ENCODE results near the gene SERPINB1. TPM values are rescaled to one million over a fixed set of nuclear protein-coding genes. Genes with fewer than 3 reads are reported as not detected.
A peak's percentile ranks its signal among the peaks of the same experiment; 100 is the strongest.

SERPINB1 gene
- total RNA-seq, 1 donor from 2014 or later, result 61.6 TPM

DNA sequence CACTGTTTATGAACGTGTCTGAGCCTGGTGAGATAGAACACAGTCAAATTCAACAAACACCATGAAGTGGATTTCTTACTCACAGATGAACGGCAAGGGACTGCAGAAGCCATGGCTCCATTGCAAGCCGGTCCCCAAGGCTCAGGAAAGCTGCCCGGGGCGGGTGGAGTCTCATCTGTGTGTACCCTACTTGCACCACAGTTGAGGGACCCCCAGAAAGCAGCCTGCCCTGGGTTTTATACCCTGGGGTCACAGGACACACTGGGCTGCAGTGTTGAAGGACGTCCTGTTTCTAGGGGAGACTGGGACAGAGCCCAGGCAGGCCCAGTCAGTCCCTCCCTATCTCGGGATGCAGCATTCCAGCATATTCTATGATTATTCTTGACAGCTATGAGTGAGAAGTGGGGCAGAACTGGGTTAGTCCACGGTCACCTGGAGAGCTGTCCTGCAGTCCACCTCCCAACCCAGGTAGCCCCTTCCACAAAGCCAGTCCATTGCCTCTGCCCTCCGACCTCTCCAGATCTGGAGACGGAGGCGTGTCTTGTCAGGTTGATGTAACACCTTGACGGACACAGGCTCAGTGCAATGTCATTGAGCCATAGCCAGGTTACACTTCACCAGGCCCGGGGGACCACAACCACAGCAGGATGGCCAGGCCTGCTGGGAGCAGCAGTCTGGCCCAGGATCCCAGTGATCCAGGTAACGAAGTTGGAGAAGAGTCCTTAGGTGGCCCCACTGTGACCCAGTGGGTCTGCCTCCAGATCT, 40.9 kb downstream of the SERPINB1 start:
- Mint-ChIP-seq H3K27me3 (no peaks in the 10 kb centered on the region), H3K36me3 (ENCODE audit: insufficient read depth) (peaks cover 3% of the 10 kb centered on the region), H3K4me3 (ENCODE audit: low read depth) (no peak overlapping the region), H3K9me3 (ENCODE audit: low read depth) (no peaks in the 10 kb centered on the region), H3K4me1 (ENCODE audit: low read depth) (peaks cover 13% of the 10 kb centered on the region), H3K27ac (peak overlapping the region; percentile 73)
- DNase-seq (ENCODE audit: low spot score, unreplicated experiment), result no peak
- TF ChIP-seq, protein P1, sequence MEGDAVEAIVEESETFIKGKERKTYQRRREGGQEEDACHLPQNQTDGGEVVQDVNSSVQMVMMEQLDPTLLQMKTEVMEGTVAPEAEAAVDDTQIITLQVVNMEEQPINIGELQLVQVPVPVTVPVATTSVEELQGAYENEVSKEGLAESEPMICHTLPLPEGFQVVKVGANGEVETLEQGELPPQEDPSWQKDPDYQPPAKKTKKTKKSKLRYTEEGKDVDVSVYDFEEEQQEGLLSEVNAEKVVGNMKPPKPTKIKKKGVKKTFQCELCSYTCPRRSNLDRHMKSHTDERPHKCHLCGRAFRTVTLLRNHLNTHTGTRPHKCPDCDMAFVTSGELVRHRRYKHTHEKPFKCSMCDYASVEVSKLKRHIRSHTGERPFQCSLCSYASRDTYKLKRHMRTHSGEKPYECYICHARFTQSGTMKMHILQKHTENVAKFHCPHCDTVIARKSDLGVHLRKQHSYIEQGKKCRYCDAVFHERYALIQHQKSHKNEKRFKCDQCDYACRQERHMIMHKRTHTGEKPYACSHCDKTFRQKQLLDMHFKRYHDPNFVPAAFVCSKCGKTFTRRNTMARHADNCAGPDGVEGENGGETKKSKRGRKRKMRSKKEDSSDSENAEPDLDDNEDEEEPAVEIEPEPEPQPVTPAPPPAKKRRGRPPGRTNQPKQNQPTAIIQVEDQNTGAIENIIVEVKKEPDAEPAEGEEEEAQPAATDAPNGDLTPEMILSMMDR (IDR thresholded peaks at IDR 0.05; ENCODE audit: unreplicated experiment), result no peak

DNA sequence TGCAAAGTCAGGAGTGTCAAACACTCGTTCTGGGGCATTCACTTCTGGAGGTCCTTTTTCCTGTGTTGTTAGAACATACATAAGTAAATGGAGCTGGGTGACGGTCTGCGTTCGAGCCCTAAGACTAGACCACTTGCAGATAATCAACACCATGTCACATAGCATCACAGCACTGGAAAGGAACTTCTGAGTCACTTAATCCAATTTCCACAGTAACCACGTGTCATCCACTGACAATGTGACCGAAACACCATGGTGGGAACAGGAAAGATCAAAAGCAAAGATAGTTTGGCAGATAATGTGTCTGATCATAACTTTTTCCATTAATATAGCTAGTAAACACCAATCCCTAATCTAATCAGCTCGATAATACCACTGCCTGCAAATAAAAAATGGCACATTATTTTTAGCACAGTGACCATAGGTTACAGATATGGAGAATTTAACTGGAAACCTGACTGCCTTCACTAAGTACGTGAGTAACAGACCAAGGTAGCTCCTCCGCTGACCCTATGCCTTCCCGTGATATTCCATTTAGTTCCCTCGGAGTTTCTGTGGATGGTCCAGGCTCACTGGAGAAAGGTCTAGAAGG, 41.6 kb downstream of the SERPINB1 start:
- H3K27ac Mint-ChIP-seq, result peak overlapping the region; percentile 73
- no peak overlapping the region for H3K4me3 Mint-ChIP-seq (ENCODE audit: low read depth)
- peaks cover 13% of the 10 kb centered on the region for H3K4me1 Mint-ChIP-seq (ENCODE audit: low read depth)

DNA sequence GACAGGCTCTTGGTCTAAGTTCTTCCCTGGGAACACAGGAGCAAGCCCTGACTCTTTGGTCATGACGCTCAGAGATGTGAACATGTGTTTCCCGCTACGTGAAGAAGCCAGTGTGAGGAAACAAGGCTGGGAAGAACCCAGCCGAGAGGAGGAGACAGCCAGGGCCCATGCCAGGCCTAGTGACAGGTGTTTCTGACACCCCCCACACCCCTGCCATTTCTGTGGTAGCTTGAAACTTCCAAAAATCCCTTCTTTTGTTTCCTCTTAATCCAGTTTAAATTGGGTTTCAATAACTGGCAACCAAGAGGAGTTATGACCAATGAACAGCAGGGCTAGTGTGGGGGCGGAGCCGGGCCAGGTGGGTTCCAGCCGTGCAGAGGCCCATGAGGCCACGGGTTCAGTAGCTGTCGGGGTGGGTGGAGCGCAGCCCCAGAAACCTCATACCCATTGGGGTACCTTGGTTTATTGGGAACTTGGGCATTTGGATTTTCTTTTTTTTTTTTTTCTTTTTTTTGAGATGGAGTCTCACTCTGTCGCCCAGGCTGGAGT, 43.0 kb downstream of the SERPINB1 start:
- H3K27ac Mint-ChIP-seq, result peak overlapping the region; percentile 39
- no peaks in the 10 kb centered on the region for H3K27me3 Mint-ChIP-seq
- no peaks in the 10 kb centered on the region for H3K9me3 Mint-ChIP-seq (ENCODE audit: low read depth)
- TF ChIP-seq, protein P1 (IDR thresholded peaks at IDR 0.05; ENCODE audit: unreplicated experiment), result no peak
- DNase-seq (ENCODE audit: low spot score, unreplicated experiment), result no peak
- H3K4me1 Mint-ChIP-seq (ENCODE audit: low read depth), result peaks cover 13% of the 10 kb centered on the region
- no peak overlapping the region for H3K4me3 Mint-ChIP-seq (ENCODE audit: low read depth)
- peaks cover 3% of the 10 kb centered on the region for H3K36me3 Mint-ChIP-seq (ENCODE audit: insufficient read depth)

More for the DNA sequence above, 41.6 kb downstream of the SERPINB1 start:
- no peak for DNase-seq (ENCODE audit: low spot score, unreplicated experiment)
- TF ChIP-seq, protein P1 (IDR thresholded peaks at IDR 0.05; ENCODE audit: unreplicated experiment), result no peak
- Mint-ChIP-seq H3K27me3 (no peaks in the 10 kb centered on the region), H3K9me3 (ENCODE audit: low read depth) (no peaks in the 10 kb centered on the region), H3K36me3 (ENCODE audit: insufficient read depth) (peaks cover 3% of the 10 kb centered on the region)

DNA sequence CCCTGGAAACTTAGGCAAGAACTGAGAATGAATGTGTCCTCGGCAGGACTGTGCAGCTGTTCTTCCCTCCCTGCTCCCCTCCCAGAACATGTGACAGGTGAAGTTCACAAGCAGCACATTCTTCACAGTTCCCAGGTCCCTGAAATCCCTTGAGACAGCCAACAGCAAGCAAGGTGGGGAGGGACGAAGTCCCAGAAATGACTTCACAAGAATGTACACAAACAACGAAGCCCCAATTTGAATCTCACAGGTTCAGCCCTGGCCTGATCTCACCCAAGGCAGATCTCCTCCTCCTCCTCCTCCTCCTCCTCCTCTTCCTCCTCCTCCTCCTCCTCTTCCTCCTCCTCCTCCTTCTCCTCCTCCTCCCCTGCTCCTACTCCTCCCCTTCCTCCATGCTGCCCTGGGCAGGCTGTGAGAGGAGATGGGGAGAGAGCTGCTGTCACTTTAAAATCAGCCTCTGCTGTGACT, 44.1 kb downstream of the SERPINB1 start:
- DNase-seq (ENCODE audit: low spot score, unreplicated experiment), result no peak
- Mint-ChIP-seq H3K9me3 (ENCODE audit: low read depth) (no peaks in the 10 kb centered on the region), H3K4me3 (ENCODE audit: low read depth) (no peak overlapping the region), H3K4me1 (ENCODE audit: low read depth) (peaks cover 13% of the 10 kb centered on the region), H3K27ac (peak overlapping the region; percentile 82), H3K27me3 (no peaks in the 10 kb centered on the region), H3K36me3 (ENCODE audit: insufficient read depth) (peaks cover 3% of the 10 kb centered on the region)
- TF ChIP-seq, protein P1 (IDR thresholded peaks at IDR 0.05; ENCODE audit: unreplicated experiment), result no peak

DNA sequence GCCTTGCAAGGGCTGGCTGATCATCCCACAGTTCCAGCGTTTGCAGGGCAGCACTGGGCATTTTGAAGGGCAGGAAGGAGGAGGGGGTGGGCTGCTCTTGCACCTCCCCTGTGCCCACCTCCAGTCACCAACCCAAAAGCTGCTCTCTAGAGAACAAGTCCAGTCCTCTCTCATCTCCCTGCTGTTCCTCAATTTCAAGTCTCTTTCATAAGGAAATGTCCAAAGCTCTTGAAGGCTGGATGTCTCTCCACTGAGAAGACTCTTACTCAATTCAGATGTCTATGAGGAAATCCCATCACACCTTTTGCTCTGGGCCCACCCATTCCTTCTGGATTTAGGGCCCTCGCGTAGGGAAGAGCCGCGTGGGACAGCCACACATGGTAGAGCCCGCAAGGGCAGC, 44.8 kb downstream of the SERPINB1 start:
- Mint-ChIP-seq H3K9me3 (ENCODE audit: low read depth) (no peaks in the 10 kb centered on the region), H3K27ac (peak overlapping the region; percentile 37), H3K4me1 (ENCODE audit: low read depth) (peaks cover 13% of the 10 kb centered on the region), H3K4me3 (ENCODE audit: low read depth) (no peak overlapping the region), H3K36me3 (ENCODE audit: insufficient read depth) (peaks cover 3% of the 10 kb centered on the region), H3K27me3 (no peaks in the 10 kb centered on the region)
- TF ChIP-seq, protein P1 (IDR thresholded peaks at IDR 0.05; ENCODE audit: unreplicated experiment), result no peak
- no peak for DNase-seq (ENCODE audit: low spot score, unreplicated experiment)

All from progenitor cell of endocrine pancreas (in vitro differentiated cells).